GM21529 (cell line): Measurements from ENCODE around the gene KCTD15.
A peak's percentile ranks its signal among the peaks of the same experiment; 100 is the strongest.
"Not testable (repeated sequence)": the region's sequence is repeated elsewhere in the genome, so short reads cannot be mapped to it uniquely, and the experiment has no call there.

Experiments
- ATAC-seq: cut with Tn5 transposase; IDR thresholded peaks from one replicate; pipeline ENCODE4 v1.9.1; 2021; ENCODE audit not compliant: unreplicated experiment

Gene KCTD15

DNA sequence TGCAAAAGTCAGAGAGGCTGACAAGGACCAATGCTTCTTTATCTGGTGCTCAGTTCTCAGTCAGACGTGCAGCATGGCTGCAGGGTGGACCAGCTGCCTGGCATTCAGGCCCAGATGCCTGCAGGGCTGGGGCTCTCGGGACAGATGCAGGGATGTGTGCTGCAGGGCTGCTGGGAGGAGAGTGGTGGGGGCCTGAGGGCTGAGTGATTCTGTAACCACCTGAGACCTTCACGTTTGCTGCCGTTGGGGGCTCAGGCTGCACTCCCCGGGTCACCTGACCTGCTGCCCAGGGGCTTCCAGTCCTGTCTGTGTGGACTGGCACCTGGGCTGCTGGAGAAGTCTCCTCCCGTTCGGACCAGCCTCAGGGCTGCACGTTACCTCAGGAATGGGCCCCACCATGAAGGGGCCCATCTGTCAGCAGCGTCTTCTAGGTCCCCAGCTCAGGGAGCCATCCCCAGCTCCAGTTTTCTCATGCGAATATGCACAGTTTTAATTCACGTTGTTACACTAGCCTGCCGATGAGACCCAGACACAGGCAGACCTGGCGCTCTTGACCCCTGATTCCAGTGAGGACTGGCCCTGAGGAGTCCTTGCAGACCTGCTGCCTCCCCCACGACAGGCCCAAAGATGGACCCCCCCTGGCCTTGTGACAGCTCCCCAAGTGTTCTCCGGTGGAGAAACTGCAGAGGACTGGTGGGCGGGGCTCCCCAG, 16.9 kb downstream of the KCTD15 start:
- ATAC-seq = no peak

DNA sequence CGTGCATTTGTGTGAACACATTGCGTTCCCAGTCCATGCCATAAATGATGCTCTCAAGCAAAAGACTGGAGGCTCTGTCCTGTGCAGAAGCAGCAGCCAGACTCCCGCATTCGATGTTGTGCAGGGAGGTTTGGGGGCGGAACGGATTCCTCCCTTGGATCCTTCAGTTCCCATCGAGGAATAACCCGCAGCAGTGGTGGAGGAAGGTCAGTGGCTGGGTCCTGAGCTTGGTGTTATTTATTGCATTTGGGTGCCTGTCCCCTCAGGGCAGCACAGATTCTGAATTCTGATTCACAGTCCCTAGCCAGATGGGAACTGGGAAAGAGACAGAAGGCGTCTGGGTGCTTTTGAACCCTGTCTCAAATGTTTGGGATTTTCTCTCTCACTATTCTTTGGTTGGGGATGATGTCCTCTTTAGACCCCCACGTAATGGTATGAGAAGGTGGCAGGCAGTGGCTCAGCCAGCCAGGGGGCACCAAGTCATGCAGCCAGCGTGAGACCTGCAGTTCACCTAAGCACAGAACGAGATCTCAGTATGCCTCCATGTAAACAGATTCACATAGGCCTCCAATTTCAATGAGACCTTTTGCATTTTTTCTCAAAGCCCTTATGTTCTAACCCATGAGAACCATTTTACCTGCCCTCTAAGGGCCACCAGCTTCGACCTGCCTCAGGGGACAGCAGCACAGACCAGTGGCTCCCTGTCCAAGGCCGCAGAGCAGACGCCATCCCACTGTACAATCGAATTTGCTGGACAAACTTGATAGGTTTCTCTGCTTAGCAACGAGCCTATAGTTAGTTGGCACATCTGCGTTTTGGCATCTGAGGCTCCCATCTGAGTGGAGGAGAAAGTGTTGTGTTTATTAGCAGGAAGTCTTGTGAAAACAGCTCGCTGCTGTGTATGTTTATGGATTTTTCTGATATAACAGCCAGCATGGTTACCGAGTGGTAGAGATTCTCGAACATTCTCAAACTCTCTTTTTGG, 17.8 kb downstream of the KCTD15 start:
- ATAC-seq = no peak

DNA sequence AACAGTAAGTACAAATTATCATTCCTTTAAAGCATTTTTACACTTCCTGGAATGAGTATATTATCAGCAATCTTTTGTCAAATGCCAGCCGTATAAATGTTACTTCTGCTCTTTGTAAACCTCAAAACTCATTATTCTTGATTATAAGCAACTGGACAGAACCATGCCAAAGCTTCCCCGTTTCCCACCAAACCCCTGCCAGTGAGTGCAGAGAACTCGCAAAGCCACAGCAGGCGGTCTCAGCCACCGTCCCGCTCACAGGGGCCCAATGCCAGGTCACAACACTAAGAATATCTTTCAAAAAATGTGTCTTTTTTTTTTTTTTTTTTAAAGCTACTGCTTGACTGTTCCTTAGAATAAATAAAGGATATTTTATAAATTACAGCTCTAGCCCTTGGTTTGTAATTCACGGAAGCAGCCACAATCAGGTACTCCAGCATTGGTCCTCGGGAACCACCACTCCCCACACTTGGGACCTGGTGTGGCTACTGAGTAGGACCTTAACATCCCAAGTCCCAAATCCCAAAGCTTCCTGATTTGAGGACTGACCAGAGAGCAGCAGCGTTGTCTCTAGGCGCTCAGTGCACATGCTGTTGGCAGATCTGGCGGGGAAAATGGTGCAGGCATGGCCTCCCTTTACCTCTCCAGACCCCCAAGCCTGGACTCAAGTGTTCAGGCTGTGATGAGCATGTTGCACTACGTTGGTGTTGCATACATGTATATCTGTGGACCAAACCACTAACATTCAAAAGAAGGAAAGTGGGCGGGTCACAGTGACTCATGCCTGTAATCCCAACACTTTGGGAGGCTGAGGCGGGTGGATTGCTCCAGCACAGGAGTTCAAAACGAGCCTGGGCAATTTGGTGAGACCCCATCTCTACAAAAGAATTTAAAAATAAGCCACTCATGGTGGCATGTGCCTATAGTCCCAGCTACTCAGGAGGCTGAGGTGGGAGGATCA, 19.0 kb downstream of the KCTD15 start:
- ATAC-seq = no peak

DNA sequence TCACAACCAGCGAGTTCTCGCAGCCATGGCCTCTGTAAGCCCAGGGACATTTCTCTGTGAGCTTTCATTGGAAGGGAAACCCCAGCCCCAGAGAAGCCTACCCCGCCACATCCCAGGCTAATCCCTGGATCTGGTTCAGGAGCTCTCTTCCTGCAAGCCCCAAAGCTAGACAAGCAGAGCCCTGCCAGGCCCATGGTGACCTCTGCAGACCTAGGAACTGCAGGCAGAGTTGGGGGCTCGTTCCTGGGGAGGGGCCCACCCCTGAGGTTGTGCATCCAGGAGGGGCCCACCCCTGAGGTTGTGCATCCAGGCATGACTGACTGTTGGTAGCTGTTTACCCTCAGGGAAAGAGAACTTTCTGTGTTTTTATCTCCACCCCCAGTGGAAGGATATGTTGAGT, 21.7 kb downstream of the KCTD15 start:
- no peak for ATAC-seq

DNA sequence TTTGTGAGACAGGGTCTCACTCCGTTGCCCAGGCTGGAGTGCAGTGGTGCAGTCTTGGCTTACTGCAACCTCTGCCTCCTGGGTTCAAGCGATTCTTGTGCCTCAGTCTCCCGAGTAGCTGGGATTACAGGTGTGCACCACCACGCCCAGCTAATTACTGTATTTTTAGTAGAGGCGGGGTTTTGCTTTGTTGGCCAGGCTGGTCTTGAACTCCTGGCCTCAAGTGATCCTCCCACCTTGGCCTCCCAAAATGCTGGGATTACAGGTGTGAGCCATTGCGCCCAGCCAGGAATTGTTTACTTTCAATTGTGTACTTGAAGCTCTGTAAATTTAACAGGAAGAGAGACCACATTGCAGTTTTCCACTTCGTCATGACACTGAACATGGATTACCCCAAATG, 22.4 kb downstream of the KCTD15 start:
- ATAC-seq = not testable (repeated sequence)

DNA sequence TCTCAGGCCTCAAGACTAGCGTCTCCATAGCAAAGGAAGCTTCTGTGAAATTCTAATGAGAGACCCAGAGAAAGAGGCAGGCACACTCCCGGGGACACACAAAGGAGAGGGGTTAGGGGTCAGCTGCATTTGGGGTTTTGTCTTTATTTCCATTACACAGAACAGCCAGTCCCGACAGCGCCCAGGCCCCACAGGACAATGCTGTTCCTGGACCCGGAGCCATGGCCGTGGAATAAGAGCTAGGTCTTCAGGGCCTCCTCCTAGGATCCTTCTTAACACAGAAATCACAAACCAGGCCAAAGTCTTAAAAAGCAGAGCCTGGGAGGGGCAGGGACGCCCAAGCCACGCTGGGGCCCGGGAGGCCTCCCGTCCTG, 22.8 kb downstream of the KCTD15 start:
- no peak for ATAC-seq

DNA sequence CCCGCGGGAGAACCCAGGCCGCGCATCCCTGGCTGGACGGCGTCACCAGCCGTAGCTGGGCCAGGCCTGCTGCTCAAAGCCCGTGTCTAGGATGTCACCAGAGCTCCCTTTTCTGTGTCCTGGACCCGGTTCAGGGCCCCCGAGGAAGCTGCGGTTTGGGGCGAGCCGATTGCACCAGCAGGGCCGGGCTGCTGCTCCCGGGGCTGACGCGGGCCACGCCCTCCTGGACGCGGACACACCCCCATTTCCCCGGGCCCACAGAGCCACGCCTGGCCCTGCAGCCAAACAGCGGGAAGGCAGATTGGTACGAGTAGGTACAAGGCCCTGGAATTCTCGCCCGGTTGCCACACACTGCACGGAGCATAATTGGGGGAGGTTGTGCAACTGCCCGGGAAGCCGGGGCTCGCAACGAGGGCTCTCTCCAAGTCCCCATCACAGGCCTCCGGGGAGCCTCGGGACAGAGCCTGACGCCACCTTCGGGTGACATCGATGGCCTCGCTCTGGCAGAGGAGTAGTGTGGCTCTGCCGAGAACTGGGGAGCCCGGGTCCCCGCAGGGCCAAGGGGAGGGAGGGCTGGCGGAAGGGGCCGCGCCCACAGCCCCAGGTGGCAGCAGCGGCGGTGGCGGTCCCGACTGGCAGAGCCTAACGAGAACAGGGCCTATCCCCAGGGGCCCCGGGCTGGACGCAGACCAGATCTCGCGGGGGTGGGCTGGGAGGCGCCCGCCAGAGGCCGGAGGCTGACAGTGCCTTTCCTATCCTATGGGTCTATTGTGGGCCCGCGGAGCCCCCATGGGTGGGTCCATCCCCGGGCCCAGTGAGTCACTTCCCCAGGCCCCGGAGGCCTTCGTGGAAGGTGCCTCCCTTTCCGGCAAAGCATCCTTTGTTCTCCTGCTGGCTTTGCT, 23.5 kb downstream of the KCTD15 start:
- peak; percentile 70 for ATAC-seq

DNA sequence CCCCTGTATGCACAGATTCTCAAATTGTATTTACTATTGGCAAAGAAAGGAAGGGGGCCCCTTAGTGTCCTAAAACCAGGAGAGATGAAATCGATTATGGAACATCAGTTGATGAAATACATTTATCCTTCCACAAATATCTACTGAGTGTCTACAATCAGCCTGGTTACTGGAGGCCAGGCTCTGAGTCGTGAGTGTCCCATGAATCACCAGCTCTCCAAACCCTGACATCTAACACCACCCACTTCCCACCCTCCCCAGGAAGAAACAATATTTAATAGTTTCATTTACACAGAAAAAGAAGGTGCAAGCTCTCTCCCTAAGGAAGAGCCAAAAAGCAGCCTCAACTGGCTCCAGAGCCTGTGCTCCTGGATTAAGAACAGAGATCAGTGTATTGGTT, 25.2 kb downstream of the KCTD15 start:
- no peak for ATAC-seq

DNA sequence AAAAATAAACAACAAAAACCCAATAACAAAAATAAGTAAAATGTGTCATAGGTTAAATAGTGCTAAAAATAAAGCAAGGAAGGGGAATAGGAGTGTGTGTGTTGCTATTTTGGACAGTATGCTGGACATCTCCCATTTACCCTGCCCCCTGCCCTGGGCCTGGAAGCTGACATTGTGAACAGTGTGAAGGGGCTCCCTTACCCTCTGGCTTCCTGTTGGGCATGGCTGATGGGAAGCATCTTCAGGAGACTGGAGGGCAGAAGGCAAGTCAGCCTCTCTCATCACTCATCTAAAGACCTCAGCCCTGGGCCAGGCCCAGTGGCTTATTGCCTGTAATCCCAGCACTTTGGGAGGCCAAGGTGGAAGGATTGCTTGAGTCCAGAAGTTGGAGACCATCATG, 26.7 kb downstream of the KCTD15 start:
- ATAC-seq = no peak

DNA sequence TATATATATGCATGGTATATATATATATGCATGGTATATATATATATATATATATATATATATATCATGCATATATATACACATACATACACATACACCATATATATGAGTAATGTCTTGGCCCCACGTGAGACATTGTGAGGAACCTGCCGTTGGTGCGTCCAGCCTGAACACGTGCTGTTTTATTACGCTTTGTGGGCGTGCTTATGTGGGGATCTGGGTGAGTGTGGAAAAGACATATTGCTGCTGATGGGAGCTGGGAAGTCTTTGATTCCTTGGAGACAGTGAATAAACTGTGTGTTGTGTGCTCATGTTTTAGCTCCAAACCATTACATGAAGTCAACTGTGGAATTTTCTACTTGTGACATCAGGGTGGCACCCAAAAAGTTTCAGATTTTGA, 28.9 kb downstream of the KCTD15 start:
- ATAC-seq = no peak

DNA sequence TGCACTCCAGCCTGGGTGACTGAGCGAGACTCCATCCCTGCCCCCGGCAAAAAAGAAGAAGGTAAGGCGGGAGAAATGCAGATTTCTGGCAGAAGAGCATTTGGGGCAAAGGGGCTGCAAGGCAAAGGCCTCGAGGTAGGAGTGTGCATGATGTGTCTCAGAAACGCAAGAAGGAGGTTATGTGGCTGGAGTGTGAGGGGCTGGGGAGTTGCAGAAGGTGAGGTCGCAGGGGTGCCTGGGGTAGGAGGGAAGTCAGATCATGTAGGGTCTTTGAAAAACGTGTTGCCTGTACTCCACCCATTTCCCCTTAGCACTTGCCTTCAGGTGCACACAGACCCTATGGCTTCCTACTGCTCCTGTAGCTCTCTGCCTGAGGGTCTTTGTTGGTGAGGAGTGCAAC, 29.9 kb downstream of the KCTD15 start:
- no peak for ATAC-seq

DNA sequence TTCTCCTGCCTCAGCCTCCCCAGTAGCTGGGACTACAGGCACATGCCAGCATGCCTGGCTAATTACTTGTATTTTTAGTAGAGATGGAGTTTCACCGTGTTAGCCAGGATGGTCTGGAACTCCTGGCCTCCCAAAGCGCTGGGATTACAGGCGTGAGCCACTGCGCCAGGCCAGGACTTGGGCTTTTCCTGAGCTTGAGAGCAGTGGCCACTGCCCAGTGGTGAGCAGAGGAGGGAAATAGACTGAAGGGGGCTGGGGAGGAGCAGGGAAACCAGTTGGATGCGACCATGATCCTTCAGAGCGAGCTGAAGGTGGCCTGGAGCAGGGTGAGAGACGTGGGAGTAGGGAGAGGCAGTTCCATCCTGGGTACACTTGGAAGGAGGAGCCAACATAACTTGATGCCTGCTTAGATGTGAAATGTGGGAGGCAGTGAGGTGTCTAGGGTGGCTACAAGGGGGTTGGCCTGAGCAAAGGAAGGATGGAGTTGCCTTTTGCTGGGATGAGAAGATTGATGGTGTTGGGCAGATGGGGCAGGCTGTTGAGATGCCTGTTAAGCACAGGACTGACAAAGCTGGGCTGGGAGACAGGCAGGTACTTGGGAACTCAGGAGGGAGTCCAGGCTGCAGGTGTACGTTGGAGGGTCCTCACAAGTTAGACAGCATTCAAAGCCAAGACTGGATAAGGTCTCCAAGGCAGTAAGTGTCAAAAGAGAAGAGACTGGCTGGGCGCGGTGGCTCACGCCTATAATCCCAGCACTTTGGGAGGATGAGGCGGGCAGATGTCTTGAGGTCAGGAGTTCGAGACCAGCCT, 31.8 kb downstream of the KCTD15 start:
- ATAC-seq = no peak

DNA sequence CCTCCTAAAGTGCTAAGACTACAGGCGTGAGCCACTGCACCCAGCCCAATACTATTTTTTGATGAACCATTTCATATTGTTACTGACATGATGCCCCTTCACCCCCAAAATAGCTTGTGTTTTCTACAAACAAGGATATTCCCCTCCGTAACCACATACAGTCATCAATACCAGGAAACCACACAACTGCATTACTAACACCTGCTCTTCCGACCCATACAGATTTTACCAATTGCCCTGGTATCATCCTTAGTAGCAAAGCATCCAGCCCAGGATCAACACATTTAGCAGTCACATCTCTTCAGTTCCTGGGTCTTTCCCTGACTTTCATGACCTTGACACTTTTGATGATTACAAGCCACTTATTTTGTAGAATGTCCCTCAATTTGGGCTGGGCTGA, 33.6 kb downstream of the KCTD15 start:
- ATAC-seq = no peak

DNA sequence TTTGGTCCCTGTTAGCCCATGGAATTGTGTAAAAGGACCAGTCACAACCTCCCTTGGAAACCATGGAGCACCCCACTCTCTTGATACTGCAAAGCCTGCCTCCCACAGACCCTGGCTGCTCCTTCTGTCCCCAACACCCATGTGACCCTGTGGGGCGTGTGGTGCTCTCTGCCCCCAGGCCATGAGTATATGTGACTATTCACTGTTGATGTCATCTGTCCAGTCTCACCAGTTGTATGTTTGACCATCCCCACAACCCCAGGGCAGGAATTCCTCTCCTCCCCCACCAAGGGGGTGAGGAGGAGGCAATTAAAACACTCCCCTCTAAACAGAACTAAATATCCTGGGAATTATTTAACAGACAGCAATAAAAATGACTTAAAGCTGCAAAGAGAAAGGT, 35.2 kb downstream of the KCTD15 start:
- no peak for ATAC-seq

DNA sequence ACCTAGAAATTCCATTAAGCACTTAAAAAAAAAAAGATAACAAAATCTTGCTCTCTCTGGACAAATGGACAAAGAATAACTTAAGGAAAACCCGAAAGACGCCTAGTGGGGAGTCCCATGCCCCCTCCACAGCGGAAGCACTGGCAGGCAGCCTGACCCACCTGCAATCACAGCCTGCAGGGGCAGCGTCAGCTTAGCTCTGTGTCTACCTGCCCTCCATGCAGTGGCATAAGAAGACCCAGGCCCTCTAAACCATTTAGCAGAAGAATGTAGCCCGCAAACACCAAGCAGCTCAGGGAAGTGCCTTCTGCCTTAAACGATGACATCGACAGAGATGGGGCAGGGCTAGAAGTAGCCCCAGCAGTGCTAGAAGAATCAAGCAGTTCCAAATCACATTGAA, 36.0 kb downstream of the KCTD15 start:
- no peak for ATAC-seq

DNA sequence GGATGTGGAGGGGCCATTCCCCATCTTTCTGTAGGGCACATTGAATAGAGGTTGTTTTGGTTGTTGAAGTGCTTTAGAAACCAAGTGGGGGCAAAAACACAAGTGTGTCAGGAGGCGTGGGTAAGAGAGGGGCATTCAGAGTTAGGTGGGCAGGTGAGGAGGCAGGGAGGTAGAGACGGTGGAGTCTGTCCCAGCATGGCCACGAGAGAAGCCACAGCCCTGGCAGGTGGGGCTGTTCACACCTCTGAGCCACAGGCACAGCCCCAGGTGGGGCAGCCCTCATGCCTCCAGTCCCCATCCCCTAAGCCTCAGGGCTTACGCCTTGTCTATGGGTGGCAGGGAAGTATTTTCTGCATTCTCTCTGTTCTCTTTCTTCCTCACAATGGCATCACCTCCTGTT, 43.7 kb downstream of the KCTD15 start:
- no peak for ATAC-seq

DNA sequence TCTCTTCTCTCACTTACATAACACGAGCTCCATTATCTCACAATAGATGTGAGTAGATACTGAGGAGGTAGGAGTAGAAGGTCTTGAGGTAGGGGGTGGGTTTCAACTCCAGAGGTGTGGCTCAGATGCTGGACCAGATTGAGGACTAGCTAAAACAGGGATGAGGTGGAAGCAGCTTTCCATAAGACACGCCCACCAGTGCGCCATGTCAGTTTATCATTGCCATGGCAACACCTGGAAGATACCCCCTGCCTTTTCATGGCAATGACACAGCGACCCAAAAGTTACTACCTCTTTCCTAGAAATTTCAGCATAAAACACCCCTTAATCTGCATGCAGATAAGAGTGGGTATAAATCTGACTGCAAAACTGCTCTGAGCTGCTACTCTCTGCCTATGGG, 44.1 kb downstream of the KCTD15 start:
- ATAC-seq = no peak

DNA sequence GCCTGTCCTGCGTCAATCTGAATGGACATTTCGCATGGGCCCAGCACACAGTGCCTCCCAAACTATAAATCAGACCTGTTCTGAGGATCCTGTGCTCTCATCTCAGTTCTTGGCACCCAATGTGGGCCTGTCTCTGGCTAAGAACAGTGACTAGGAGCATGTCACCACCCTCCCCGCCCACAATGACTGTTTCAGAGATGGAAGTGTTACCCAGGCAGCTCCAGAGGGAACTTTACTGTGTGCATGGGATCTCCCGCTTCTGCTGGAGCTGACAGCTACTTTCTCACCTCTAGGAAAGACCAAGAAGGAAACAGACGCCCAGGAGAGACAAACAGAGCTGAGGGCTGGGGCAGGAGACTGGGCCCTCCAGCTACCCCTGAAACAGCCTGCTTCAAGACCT, 45.0 kb downstream of the KCTD15 start:
- ATAC-seq = no peak

DNA sequence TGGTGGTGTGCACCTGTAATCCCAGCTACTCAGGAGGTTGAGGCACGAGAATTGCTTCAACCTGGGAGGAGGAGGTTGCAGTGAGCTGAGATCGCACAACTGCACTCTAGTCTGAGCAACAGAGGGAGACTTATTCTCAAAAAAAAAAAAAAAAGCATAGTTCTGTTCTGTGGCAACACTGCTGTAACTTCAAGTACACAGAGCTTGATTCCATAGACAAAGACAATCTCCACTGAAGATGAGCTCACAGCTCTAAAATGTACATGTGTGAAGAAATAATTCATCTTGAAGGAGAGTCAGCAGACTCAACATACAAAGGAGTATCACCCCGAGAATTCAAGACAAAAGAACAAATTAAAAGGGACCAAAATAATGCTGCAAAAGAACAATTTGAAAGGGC, 47.8 kb downstream of the KCTD15 start:
- ATAC-seq = no peak
